ENCODE measurements around the gene PTBP1.

PTBP1 gene

DNA sequence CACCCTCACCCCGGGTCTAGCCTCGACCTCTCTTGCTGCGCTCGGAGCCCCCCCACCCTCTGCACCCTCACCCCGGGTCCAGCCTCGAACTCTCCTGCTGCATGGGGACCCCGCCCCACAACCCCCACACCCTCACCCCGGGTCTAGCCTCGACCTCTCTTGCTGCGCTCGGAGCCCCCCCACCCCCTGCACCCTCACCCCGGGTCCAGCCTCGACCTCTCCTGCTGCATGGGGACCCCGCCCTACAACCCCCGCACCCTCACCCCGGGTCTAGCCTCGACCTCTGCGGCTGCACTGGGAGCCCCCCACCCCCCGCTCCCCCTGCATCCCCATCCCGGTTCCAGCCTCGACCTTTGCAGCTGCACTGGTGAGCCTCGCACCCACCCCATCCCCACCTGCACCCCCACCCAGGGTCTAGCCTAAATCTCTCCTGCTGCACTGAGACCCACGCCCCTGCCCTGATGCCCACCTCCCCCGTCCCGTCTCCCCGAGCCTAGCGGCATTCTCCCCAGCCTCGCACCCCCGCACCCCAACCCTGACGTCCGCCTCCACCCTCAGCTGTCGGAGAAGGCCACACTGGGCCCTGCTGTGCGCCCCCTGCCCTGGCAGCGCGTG lies 64.0 kb downstream of the PTBP1 start:
- no peaks in the 10 kb centered on the region for H3K27me3 ChIP-seq (ENCODE audit: insufficient read depth, low read length)
- H3K4me2 ChIP-seq (ENCODE audit: low read length) = peak overlapping the region; percentile 63; the same call in 1 of the 2 replicates

More for the DNA sequence above, 64.0 kb downstream of the PTBP1 start:
- Histone ChIP-seq H3K27ac (ENCODE audit: low read depth, low read length, poor library complexity, severe bottlenecking) (no peak overlapping the region), H3K79me2 (ENCODE audit: insufficient read depth, low read length) (no peaks in the 10 kb centered on the region), H3F3A (ENCODE audit: insufficient read depth, low read length) (no peaks in the 10 kb centered on the region), H3K36me3 (ENCODE audit: insufficient read depth, low read length) (no peaks in the 10 kb centered on the region), H3K9me2 (ENCODE audit: low read depth, low read length) (no peaks in the 10 kb centered on the region), H2AFZ (ENCODE audit: low read length) (no peak overlapping the region), H4K20me1 (ENCODE audit: insufficient read depth, low read length) (no peaks in the 10 kb centered on the region), H3K4me1 (ENCODE audit: insufficient read depth, low read length, severe bottlenecking) (peaks cover 18% of the 10 kb centered on the region), H3K4me3 (ENCODE audit: low read depth, low read length, poor library complexity, severe bottlenecking) (peak overlapping the region; percentile 62), H3K9ac (ENCODE audit: low read length) (peak overlapping the region; percentile 55; the same call in 1 of the 2 replicates), H3K9me3 (ENCODE audit: low read length) (no peaks in the 10 kb centered on the region)
- TF ChIP-seq EZH2 (IDR thresholded peaks at IDR 0.05; ENCODE audit: borderline replicate concordance, low read length) = no peak
